HG02973 (cell line): ENCODE results near the gene NT5C2.
"Not testable (repeated sequence)": the region's sequence is repeated elsewhere in the genome, so short reads cannot be mapped to it uniquely, and the experiment has no call there.

Experiments
- ATAC-seq: cut with Tn5 transposase; IDR thresholded peaks from one replicate; pipeline ENCODE4 v1.9.1; 2021; ENCODE audit warnings: moderate library complexity; ENCODE audit not compliant: unreplicated experiment

The NT5C2 gene

DNA sequence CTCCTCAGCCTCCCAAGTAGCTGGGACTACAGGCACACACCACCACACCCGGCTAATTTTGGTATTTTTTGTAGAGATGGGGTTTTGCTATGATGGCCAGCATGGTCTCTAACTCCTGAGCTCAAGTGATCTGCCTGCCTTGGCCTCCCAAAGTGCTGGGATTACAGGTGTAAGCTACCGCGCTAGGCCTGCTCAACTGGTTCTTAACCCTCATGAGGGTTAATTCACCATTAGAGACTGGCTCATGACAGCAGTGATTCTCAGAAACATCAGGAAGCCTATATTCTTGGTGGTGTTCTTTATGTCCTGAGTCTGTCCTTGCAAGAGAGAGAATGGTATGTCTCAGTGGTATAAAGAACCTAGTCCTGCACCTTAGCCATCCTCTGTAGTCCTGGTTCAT lies 10.4 kb upstream of the NT5C2 start:
- ATAC-seq, result no peak

DNA sequence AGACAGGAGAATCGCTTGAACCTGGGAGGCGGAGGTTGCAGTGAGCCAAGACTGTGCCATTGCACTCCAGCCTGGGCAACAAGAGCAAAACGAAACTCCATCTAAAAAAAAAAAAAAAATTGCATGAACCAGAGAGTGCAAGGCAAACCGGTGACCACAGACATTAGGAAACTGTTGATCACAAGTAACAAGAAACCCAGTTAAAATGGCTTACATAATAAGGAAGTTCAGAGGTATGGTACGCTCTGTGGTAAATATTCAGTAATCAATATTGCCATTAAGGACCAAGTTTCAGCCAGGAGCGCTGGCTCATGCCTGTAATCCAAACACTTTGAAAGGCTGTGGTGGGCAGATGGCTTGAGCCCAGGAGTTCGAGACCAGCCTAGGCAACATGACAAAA lies 9.2 kb upstream of the NT5C2 start:
- ATAC-seq, result no peak

DNA sequence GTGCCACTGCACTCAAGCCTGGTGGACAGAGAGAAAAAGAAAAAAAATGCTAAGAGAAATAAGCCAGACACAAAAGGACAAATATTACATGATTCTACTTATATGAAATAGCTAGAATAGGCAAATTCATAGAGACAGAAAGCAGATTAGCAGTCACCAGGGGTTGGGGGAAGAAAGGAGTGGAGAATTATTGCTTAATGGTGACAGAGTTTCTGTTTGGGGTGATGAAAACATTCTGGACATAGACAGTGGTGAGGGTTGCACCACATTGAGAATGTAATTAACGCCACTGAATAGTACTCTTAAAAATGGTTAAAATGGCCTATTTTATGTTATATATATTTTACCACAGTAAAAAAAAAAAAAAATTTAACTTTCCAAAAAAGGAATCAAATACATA lies 6.4 kb upstream of the NT5C2 start:
- ATAC-seq, result no peak

DNA sequence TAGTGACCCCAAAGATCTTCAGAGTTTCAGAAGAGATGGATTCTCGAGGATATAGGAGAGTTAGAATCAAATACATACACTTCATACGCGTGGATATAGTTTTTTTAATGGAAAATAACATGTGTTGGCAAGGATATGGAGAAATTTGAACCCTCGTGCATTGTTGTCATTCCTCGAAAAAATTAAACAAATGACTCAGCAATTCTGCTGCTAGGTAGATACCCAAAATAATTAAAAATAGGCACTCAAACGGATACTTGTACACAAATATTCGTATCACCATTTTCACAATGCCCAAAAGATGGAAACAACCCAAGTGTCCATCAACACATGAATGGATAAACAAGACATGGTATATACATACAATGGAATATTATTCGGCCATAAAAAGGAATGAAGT lies 5.6 kb upstream of the NT5C2 start:
- ATAC-seq, result no peak

DNA sequence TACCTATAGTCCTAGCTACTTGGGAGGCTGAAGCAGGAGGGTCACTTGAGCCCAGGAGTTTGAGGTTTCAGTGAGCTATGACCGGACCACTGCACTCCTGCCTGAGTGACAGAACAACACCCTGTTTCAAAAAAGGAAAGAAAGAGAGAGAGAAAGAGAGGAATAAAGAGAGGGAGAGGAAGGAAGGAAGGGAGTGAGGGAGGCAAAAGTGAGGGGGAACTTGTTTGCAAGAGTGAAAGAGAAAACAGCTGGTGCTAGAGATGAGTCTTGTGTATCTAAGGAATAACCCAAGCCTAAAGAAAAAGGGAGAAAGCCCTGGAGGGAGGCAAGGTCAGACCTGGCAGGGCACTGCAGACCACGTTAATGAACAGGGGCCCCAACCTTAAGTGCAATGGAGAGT lies 4.8 kb upstream of the NT5C2 start:
- no peak for ATAC-seq

DNA sequence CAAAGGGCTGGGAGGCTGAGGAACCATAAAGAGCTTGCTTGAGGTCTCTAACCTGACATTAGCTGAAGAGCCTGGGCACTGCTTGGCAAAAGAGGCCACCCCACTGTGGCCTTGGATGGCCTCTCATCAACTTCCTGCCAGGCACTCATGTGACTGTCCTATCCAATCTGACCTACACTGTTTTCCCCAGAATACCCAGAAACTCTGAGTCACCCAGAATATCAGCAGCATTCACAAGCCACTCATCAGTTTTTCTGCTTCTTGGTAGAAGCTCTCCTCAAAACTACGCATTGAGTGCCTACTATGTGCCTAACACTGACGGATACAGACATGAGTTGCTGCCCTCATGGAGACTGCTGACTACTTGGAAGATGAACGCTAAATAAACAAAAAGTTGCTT lies 4.1 kb upstream of the NT5C2 start:
- ATAC-seq, result no peak

DNA sequence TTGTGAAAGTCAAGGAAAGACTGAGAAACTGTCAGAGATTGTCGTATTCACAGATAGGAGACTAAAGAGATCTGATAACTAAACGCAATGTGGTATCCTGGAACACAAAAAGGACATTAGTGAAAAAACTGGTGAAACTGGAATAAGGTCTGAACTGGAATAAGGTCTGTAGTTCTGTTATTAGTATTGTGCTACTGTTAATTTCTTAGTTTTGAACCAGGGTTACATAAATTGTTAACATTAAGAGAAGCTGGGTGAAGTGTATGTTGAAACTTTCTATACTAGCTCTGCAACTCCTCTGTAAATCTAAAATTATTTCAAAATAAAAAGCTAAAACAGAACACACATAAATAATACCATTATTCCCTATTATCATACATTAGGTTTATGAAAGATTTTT lies 3.4 kb upstream of the NT5C2 start:
- ATAC-seq, result no peak

DNA sequence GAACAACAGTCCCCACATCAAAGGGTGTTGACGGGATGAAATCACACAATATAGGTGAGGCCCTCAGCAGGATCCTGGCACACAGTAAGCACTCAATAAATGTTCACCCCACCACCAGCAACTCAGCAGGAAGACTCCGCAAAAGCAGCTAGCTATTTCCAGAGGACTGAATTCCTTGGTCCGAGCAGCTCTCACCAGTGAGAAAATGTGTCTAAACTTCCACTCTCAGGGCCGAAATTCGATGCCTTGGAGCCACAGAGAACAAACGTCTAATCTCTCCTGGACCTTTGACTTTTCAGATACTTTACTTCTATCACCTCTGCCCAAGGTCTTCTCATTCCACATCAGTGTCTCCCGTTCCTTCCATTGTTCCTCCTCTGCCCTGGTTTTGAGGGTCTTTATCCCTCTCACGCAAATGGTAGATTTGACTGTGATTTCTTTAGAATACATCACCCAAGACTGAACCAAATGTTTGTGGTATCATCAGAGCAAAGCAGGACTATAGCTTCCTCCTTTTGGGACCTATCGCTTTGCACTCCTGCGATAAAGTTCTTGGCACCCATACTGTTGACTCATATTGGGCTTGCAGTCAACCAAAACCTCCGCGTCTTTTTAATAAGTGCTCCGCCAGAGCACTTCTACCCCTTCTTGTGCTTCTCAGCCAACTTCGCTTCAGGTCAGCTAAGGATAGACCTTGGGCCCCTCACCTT lies 903 bp upstream of the NT5C2 start:
- no peak for ATAC-seq

DNA sequence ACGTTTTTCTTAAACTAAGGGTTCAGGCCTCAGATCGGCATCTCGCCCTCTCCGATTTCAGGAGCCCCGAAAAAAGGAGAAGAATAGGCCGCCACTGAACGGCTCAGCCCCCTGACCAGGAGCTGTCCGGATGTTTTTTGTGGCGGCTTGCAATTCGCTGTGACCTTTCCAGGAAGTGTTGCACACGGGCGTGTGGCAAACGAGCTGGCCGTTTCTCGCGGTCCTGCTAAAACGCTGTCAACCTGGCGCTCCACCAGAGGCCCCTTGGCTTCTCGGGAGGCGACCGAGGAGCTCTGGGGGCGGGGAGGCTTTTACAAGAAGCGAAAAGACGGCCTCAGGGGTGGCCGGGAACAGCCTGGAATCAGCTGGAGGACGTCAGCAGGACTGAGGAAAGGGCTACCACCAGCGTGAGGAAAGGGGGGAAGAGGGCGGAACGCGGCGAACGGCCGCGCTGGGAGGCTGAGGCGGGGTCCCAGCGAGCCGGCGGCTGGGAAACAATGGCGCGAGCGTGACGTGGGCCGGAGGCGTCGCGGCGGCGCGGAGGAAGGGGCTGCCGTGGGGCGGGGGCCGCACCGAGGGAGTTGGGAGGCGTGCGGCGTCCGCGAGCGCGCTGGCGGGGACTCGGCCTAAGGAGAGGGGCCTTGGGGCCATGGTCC lies 493 bp downstream of the NT5C2 start:
- ATAC-seq, result peak; percentile 49

DNA sequence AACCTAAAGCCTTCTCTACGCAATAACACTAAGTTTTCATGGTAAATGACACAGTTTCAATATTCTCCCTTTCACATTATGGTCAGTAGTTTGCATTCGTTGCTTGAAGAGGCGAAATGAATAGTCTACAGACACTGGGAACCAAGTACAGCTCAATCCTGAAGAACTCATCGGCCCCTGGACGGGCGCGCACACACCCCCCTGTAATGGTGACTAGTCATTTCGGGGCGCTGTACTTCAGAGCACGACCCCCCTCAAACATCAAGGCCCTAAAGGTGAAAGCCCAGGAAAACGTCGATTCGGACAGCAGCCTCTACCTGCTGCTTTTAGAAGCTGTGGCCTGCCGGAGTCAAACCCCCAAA lies 1.0 kb downstream of the NT5C2 start:
- peak; percentile 14 for ATAC-seq

DNA sequence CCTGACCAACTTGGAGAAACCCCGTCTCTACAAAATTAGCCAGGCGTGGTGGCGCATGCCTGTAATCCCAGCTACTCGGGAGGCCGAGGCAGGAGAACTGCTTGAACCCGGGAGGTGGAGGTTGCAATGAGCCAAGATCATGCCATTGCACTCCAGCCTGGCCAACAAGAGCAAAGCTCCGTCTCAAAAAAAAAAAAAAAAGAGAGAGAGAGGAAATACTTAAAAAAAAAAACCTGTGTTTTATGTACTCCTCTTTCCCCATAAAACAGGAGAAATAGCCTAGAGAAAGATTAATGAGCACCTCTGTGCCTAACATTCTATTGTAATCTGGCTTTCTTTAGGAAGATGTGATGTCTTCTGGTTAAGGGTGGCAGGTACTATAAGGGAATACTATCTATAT lies 1.9 kb downstream of the NT5C2 start:
- ATAC-seq, result not testable (repeated sequence)

DNA sequence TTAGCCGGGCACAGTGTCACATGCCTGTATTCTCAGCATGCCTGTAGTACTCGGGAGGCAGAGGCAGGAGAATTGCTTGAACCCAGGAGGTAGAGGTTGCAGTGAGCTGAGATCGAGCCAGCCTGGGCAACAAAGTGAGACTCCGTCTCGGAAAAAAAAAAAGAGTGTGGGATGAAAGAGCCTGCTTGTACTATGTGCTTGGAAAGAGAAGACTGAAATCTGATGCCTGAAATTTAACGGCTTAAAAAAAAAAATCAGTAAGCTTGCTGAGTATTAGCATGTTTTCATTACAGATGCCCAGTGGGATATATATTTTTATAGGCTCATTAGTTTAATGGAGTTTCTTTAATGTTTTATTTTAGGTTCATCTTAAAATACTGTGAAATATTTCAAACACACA lies 4.2 kb downstream of the NT5C2 start:
- ATAC-seq, result no peak

DNA sequence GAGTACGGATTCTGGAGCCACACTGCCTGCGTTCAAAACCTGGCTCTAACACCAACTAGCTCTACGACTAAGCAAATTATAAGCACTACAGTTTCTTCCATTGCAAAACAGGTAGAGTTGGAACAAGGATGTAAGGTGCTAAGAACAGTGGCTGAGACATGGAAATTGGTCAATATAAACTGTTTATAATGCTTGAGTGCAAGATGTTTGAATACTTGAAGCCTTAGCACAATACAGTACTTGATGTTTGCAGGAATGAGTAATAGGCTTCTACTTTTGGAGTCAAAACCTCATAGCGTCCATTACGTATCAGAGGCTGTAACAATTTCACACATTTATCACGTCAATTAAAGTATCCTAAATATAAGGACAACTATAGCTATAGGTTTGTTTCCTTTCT lies 6.9 kb downstream of the NT5C2 start:
- ATAC-seq, result no peak

DNA sequence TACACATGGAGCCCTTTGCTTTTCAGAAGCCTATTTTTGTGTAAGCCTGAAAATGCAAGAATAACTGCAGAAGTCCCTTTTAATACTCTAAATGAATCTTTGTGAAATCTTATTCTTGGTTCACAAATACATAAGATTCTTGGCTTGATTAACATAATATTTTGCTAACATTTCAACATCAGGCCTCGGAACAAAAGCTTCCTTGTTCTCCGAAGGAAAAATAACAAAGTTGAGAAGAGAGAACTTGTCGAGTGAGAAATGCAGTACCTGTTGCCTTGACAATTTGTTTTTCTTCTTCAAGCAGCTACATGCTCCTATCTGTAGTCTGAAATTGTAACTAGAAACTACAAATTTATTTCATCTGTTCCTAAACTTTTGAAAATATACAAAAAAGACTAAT lies 8.5 kb downstream of the NT5C2 start:
- no peak for ATAC-seq

DNA sequence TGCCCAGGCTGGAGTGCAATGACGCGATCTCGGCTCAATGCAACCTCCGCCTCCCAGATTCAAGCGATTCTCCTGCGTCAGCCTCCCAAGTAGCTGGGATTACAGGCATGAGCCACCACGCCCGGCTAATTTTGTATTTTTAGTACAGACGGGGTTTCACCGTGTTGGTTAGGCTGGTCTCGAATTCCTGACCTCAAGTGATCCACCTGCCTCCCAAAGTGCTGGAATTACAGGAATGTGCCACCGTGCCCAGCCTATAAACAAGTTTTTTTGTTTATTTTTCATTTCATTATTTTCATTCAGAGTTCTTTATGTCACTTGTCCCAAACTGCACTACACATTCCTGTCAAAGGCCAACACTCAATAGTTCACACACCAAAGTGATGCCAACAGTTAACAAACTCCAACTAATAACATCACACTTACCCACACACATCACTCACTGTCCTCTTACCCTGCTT lies 9.1 kb downstream of the NT5C2 start:
- not testable (repeated sequence) for ATAC-seq

DNA sequence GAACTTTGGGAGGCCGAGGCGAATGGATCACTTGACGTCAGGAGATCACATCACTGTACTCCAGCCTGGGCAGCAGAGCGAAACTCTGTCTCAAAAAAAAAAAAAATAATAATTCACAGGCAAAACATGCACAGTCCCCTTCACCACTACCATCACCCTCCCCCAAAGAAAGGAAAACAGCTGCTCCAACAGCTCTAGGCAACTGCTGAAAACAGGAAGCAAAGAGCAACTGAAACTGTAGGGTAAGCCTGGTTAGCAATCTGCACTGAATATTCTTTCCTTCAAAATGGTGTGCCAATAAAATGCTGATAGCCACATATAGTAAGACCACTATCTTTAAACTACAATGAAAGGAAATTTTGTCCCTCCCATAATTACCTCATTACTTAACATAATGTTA lies 11.8 kb downstream of the NT5C2 start:
- ATAC-seq, result peak; percentile 87

DNA sequence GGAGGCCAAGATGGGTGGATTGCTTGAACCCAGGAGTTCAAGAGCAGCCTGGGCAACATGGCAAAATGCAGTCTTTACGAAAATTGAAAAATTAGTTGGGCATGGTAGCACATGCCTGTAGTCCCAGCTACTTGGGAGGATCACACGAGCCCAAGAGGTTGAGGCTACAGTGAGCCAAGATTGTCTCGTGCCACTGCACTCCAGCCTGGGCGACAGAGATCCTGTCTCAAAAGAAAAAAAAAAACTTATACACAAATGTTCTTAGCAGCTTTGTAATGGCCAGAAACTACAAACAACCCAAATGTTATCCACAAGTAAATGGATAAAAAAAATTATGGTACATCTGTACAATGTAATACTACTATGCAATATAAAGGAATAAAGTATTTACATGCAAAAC lies 12.6 kb downstream of the NT5C2 start:
- no peak for ATAC-seq

DNA sequence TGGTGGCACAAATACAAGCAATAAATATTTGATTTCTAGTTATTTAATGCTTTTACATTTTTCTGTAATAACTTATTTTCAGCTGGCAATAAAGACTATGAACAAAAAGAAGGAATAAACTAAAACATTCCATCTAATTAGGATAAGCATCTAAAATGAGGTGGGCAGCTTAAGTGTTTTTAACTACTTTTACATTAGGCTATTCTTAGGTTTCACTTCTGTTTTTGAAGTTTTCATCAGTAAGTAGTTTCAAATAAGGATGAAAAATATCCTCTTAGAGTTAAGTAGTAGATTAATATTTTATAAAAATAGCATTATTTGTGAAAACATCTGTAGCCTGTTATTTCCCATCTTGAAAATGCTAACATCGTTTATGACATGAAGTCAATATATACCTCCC lies 15.9 kb downstream of the NT5C2 start:
- ATAC-seq, result no peak

DNA sequence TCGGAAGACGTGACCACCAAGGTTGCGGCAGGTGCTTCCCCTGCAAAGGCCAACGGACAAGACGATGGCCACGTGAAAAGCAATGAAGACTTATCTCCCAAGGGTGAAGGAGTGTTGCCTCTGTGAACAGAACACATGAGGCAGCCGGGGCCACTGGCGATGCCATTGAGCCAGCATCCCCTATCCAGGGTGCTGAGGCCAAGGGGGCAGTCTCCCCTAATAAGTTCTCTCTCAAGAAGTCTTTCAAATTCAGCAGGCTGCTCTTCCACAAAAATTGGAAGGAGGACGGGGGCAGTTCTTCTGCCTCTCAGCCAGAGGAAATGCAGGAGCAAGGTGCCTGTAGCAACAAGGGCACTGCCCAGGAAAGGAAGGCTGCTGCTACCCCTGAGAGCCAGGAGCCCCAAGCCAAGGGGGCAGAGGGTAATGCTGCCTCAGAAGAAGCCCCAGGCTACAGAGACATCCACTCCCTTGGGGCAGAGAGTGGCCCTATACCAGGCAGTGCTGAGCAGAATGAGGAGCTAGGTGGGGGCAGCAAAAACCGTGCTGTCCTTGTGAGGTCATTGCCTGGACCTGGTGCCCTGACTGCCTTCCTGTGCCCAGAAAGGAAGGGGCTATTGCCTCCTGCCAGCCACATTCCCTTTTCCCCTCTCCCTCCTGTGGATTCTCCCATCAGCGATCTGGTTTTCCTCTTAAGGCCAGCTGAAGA lies 17.3 kb downstream of the NT5C2 start:
- no peak for ATAC-seq

DNA sequence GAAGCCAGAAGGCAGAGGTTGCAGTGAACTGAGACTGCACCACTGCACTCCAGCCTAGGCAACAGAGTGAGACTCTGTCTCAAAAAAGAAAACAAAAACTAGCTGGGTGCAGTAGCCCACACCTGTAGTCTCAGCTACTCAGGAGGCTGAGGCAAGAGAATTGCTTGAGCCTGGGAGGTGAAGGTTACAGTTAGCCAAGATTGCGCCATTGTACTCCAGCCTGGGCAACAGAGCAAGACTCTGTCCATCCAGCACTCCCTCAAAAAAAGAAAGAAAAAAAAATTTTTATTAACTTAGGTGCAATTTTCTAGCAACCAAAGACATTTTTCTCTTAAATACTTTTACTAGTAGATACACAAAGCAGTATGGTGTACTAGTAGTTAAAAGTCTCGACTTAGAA lies 18.7 kb downstream of the NT5C2 start:
- not testable (repeated sequence) for ATAC-seq

DNA sequence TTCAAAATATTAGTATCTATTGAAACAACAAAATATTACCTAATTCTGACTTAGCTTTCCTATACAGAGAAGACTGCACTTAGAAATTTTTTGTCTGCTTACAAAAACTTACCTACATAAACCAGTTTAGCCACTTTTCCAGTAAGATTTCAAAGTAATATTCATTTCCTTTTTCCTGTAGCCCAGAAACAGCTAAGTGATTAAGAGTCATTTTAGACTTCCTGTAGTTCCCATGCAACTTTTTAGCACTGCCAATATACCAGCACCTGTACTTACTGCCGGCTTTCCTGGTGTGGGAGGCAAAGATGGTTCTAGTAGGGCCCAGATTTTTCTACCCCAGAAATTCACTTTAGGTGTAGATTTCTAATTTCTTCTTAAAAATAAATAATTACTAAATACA lies 21.8 kb downstream of the NT5C2 start:
- no peak for ATAC-seq

DNA sequence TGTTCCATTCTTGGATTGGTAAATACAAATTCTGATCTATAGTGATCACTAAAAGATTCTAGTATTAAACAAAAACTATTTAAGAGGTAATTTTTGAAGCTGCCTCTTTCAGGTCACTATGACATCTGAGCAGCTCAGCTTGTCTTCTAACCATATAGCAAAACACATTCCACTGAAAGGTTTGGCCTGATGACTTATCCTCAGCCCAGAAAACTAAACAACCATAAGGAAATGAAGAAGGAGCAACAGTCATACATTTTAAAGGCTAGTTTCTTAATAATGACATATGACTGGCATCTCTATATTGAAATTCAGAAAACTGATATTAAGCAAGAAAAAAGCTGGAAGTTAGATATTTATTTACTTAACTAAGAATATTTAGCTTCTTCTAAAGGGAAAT lies 24.6 kb downstream of the NT5C2 start:
- no peak for ATAC-seq
